Urothelium cell line (cell line): ENCODE measurements around the gene ZDHHC1.

Source experiments
- DNase-seq: peaks from one replicate; pipeline ENCODE4 v3.0.0; 2011; ENCODE audit warnings: low spot score, mixed read lengths
- FAIRE-seq: peaks from 2 replicates; lab custom pipeline; 2011; peaks lifted over from hg19 to GRCh38; lab: Jason Lieb, UNC

The ZDHHC1 gene

DNA sequence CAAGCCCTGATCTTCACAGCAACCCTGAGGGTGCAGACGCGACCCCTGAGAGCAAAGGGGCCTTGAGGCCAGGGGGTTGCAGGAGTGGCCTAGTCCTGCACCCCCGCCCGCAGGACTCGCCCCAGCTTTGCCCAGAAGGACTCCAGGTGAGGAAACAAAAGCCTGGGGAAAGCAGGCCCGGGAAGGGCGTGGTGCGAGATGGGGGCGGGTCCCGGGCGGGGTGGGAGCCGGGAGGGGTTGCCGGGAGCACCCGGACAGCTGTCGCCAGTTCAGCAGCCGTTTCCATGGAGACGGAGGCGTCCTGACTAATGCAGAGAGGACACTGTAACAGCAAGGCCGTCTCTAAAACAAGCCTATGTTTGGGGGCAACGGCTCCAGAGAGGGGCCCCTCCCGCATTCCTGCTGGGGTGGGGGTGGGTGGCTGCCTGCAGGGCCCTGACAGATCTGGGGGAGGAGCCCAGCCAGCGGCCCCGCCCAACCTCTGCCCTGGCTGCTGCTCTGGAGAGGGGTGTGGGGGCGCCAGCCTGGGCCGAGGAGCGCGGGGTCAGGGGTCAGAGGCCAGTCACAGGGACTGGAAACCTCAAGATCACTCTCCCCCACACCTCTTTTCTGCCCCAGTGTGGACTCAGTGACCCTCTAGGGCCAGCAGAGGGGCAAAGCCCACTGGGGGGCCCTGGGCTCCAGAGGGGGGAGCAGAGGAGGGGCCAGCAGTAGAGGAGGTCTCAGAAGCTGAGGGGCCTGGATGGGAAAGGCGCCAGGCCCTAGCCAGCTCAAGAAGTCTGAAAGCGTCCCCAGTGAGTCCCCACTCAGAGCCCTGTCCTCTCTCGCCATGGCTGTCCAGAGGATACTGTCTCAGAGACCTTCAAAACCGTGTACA is 19.9 kb downstream of the ZDHHC1 start:
- FAIRE-seq (no peak), DNase-seq (peak; percentile 80)

DNA sequence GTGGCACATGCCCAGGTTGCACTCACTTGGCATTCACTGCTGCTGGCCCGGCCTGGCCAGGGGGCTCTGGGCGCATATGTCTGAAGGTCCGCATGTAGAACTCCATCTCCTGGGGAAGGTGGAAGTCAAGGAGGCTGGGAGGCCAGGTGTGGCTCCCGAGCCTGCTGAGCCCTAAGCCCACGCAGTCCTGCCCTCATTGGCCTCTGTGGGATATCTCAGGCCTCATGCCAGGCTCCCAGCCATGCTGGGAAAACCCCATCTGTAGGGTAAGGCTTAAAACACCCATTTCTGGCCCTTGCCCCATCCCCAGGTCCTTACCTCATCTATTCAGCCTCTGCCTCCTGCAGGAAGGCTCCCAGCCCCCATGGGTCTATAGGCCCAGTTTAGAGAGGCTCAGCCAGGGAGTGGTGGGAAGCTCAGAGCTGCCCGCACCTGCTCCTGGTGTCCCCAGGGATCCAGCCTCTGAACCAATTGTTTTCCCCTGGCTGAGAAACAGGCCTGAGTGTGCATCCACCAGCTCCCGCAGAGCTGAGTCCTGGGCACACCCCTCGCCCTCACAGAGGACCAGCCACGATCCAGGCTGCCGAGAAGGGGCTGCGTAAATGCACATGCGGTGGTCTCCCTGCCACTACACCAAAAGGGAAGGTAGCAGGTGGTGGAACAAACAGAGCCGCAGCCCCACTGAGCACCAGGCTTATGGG is 20.7 kb downstream of the ZDHHC1 start:
- no peak for DNase-seq
- no peak for FAIRE-seq

- FAIRE-seq (no peak), DNase-seq (no peak)
Measured at GRCh38 chr16:67395105-67395457, 21.2 kb downstream of the ZDHHC1 start.

DNA sequence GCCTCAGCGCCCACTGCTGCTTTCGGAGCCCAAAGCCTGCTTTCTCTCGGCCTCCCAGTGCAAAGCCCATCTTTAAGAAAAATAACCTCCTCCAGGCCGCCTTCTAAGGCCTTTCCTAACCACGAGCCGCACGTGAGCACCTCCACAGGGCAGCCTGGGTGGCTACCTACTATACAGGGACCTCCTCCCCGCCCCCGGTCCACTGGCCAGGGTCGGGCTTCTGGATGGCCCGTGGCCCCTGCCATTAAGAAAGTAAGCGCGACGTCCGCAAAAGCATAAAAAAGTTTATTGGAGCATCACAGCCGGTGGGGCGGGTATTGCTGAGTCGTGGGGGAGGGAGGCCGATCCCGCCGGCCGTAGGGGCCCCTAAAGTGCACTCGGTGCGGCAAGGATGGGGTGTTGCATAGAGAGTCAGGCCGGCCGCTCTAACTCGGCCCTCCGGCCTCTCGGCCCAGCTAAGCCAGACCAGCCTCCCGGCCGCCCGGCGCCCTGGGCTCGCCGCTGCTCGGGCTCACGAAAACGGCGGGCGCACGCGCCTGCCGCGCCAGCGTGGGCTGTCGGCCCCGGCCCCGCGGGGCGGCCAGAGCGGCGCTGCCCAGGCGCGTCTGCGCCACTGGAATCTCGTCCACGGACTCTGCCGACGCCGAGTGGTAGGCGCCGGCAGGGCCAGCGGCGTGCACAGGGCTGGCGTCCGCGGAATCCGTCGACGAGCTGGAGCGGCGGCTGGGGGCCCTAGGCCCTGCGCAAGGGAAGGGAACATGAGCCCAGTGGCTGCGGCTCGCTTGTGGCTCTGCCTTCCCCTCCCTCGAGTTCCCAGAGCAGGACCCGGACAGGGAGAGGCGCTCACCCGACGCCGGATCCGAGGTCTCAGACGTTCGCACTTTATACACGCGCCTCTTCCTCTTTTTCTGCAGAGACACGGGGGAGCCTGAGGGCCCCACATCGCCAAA is 21.8 kb downstream of the ZDHHC1 start:
- DNase-seq (no peak), FAIRE-seq (no peak)

DNA sequence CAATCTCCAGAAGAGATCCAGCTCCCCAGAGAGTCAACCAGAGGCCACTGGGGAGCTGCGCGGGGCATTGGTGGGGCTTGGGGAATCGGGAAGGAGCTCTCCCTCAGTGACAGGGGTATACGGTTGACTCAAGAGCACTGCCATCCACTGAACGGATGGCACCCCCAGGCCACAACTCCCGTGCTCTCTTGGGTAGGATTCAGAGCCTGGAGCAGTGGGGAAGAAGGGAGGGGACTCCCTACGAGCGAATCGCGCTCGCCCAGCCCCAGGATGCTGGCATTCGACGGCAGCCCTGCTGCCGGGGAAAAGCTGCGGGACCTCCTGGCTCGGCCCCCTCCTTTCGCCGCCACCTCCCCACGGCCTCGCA is 22.5 kb downstream of the ZDHHC1 start:
- no peak for DNase-seq
- FAIRE-seq, result no peak

GRCh38 chr16:67393111-67393787 is 23.0 kb downstream of the ZDHHC1 start, which contains the start of gene TPPP3:
TPPP3 (minus strand) TSS chr16:67393498; CDS start chr16:67391111, 2,387 bp downstream.
- FAIRE-seq, result no peak
- DNase-seq, result peak; percentile 50

DNA sequence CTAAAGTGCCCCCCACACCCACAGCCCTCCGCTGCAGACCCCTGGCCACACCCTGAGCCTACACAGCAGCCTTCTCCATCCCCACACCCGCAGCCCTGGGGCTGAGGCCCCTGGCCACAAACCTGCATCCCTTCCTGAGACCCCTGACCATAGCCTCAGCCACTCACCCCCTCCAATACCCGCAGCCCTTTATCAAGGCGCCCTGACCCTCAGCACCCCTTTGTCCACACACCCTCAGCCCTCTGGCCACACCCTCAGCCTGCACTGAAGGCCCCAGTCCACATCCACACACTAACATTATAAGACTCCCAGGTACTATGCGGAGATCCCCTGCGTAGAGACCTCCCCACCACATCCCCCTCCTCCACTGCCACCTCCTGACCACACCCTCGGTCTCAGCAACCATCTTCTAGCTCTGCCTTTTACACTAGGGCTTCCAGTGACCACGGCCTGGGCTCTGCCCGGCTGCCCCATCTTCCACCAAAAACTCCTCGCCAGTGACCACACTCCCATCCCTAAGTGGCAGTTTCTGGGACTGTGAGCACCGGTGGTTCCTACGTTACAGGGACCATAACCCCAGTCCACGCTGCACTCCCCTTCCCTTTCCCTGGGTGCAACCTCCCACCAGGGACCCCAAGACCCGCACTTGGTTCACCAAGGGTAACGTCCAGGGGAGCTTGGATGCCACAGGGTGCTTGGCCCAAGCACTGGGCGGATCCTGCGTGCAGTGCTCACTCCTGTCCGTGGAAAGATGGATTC is 23.8 kb downstream of the ZDHHC1 start:
- DNase-seq (no peak), FAIRE-seq (no peak)

DNA sequence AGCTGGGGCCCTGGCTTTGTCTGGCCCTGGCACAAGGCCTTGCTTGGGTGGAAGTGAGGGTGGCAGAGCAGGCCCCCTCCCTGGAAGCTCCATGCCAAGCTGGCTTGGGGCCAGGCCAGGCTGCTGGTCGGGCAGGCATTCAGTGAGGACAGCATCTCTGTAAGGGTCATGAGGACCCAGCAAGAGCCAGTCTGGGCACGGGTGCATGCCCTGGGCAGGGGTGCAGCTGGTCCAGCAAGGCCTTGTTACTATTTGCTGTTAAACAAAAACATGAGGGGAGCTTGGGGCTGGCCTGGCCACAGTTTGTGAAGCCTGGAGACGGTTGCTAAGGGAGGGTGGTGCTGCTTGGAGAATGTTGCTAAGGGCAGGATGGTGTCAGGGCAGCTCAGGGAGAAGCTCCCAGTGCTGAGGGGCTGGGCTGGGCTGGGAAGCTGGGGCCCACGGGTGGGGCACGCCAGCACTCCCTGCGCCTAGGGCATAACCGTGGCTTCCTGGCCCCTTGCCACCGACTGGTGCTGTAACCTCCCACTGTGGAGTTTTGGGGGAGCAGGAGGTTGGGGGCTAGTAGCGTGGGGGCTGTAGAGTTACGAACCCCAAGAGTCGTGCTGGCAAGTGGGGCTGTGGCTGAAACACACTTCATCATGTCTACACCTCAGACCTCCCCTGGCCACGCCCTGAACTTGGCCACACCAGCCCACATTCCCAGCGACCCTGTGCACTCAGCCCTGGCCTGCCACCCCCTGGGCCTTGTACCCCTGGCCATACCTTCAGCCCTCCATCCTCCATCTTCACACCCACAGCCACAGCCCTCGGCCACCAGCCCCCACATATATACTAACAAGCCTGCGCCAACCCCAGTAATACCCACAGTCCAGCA is 24.6 kb downstream of the ZDHHC1 start:
- peak; percentile 69 for FAIRE-seq
- DNase-seq, result no peak

DNA sequence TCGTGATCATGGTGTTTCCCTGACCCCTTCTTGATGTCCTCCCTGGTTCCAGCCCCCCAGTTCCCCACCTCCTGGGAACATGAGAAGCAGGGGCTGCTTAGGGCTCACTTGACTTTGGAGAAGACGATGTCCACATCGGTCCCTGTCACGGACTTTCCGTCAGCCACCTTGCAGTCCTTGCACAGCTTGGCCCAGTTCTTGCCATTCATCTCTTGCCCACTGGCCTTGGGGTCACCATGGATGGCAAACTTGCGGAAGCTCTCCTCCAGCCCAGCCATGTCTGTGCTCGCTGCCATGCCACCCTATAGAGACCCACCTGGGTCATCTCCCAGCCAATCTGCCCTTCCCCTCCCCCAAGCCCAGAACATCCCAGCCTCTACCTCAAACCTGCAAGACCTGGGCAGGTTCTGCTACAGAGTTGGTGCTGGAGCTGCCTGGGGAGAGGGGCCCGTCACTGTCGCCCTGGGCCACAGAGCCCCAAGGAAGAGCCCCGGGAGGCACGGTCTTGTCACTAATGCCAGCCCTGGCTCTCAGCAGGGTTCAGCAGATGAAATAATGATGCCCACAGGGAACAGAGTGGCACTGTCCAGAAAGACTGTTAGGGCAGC is 25.4 kb downstream of the ZDHHC1 start:
- DNase-seq (no peak), FAIRE-seq (no peak)

- no peak for FAIRE-seq
- DNase-seq, result no peak
Measured at GRCh38 chr16:67389911-67390815, 26.1 kb downstream of the ZDHHC1 start.

DNA sequence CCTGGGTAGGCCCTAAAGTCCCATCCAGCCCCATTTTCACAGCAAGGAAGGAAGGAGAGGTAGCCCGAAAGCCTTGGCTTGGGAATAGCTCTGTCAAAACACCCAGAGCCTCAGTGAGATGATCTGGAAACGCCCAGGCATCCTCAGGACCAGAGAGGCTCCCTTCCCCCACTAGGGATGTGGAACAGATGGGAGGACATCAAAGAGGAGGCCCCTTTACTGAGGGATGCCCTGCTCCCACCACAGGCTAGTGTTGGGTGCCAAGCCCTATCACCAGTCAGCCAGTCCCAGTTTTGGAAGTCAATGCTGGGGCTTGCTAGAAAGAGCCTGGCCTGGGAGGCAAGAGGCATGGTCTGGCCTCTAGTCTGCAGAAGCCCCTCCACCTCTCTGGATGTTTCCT is 27.7 kb downstream of the ZDHHC1 start:
- DNase-seq (no peak), FAIRE-seq (no peak)

- DNase-seq (no peak), FAIRE-seq (no peak)
Measured at GRCh38 chr16:67388191-67388590, 28.1 kb downstream of the ZDHHC1 start.

DNA sequence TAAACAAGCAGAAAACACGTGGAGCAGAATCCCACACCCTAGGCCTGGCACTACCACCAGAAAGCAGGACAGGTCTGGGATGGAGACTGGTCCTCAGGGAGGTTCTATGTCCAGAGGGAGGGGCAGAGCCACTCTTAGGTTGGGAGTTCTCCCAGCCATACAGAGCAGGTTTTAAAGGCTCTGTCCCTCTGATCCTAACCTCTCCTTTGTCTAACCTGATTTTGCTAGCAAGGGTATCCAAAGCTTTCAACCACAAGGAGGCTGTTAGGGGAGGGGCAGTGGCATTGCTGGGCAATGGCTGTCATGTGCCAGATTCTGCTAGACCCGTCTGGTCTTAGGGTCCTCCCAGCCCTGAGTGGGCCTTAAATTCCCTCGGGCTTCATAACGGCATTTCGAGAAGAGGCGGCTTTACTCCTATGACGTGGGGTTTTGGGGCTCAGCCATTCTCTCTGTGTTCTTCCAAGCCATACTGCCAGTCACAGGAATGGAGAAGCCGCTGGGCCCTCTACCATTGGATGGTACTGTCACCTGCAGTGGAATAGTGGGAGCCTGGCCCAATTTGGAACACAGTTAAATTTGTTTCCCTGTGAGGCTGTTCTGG is 28.7 kb downstream of the ZDHHC1 start:
- FAIRE-seq (no peak), DNase-seq (no peak)

- FAIRE-seq (no peak), DNase-seq (no peak)
Measured at GRCh38 chr16:67386861-67387455, 29.3 kb downstream of the ZDHHC1 start.

- DNase-seq (no peak), FAIRE-seq (no peak)
Measured at GRCh38 chr16:67384778-67385510, 31.3 kb downstream of the ZDHHC1 start.

- FAIRE-seq (no peak), DNase-seq (no peak)
Measured at GRCh38 chr16:67383284-67383683, 33.0 kb downstream of the ZDHHC1 start.
